Brain microvascular endothelial cell (primary cell): ENCODE measurements around the gene CLNK.
"Not testable (repeated sequence)": the region's sequence is repeated elsewhere in the genome, so short reads cannot be mapped to it uniquely, and the experiment has no call there.

Experiments used
- DNase-seq: peaks from one replicate; pipeline ENCODE4 v3.0.0-alpha.2; 2020
- H3K27ac ChIP-seq: fragments of 250-450 bp; sonication (Bioruptor Pico); 2 replicates; pipeline ENCODE4 v1.5.1; 2020; ENCODE audit warnings: mild to moderate bottlenecking, moderate library complexity
- H3K27me3 ChIP-seq: fragments of 250-450 bp; sonication (Bioruptor Pico); replicated peaks from 2 replicates; pipeline ENCODE4 v1.5.1; 2020; ENCODE audit warnings: mild to moderate bottlenecking
- H3K36me3 ChIP-seq: fragments of 250-450 bp; sonication (Bioruptor Pico); replicated peaks from 2 replicates; pipeline ENCODE4 v1.5.1; 2020; ENCODE audit warnings: mild to moderate bottlenecking
- H3K4me3 ChIP-seq: 2 replicates; pipeline ENCODE4 v1.5.1; 2011; ENCODE audit warnings: low read depth, mild to moderate bottlenecking, control low read depth, low read length, moderate library complexity
- in situ Hi-C: cut with HindIII; loops from 2 replicates; pipeline ENCODE4 v1.10.0; 2017; ENCODE audit warnings: low sequenced_read_pairs, low pct_ligation_motif_present
- TF ChIP-seq, protein P1 (sequence below): IDR thresholded peaks from 2 replicates; pipeline ENCODE4 v1.5.1; 2011; ENCODE audit warnings: low read depth, mild to moderate bottlenecking, moderate library complexity, low read length, control low read depth, inconsistent platforms; ENCODE audit errors: missing control alignments

Gene CLNK

GRCh38 chr4:10623862-10624261 is 60.7 kb downstream of the CLNK start:
- in situ Hi-C loops = no loop called here
- no peaks in the 10 kb centered on the region for H3K27me3 ChIP-seq
- H3K4me3 ChIP-seq = no peak overlapping the region
- DNase-seq = no peak
- no peaks in the 10 kb centered on the region for H3K36me3 ChIP-seq
- TF ChIP-seq, protein P1, sequence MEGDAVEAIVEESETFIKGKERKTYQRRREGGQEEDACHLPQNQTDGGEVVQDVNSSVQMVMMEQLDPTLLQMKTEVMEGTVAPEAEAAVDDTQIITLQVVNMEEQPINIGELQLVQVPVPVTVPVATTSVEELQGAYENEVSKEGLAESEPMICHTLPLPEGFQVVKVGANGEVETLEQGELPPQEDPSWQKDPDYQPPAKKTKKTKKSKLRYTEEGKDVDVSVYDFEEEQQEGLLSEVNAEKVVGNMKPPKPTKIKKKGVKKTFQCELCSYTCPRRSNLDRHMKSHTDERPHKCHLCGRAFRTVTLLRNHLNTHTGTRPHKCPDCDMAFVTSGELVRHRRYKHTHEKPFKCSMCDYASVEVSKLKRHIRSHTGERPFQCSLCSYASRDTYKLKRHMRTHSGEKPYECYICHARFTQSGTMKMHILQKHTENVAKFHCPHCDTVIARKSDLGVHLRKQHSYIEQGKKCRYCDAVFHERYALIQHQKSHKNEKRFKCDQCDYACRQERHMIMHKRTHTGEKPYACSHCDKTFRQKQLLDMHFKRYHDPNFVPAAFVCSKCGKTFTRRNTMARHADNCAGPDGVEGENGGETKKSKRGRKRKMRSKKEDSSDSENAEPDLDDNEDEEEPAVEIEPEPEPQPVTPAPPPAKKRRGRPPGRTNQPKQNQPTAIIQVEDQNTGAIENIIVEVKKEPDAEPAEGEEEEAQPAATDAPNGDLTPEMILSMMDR = no peak
- H3K27ac ChIP-seq = no peak overlapping the region

GRCh38 chr4:10623241-10623640 is 61.3 kb downstream of the CLNK start:
- H3K27me3 ChIP-seq = no peaks in the 10 kb centered on the region
- H3K36me3 ChIP-seq = no peaks in the 10 kb centered on the region
- TF ChIP-seq, protein P1 = no peak
- no peak overlapping the region for H3K27ac ChIP-seq
- no peak overlapping the region for H3K4me3 ChIP-seq
- DNase-seq = peak; percentile 52
- in situ Hi-C loops = no loop called here

DNA sequence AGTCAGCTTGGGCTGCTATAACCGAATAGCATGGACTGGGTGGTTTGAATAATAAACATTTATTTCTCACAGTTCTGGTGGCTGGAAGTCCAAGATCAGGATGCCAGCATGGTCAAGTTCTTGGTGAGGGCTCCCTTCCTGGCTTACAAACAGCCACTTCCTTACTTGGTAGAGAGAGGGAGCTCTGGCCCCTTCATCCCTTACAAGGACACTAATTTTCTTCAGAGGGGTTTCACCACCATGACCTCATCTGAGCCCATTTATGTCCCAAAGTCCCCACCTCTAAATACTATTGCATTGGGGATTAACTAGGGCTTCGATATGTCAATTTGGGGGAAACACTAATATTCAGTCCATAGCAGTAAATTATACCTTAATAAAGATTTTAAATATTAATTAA is 61.8 kb downstream of the CLNK start:
- in situ Hi-C loops = no loop called here
- no peak for DNase-seq
- no peaks in the 10 kb centered on the region for H3K36me3 ChIP-seq
- H3K27me3 ChIP-seq = no peaks in the 10 kb centered on the region
- no peak overlapping the region for H3K4me3 ChIP-seq
- TF ChIP-seq, protein P1 = peak; percentile 63
- no peak overlapping the region for H3K27ac ChIP-seq

DNA sequence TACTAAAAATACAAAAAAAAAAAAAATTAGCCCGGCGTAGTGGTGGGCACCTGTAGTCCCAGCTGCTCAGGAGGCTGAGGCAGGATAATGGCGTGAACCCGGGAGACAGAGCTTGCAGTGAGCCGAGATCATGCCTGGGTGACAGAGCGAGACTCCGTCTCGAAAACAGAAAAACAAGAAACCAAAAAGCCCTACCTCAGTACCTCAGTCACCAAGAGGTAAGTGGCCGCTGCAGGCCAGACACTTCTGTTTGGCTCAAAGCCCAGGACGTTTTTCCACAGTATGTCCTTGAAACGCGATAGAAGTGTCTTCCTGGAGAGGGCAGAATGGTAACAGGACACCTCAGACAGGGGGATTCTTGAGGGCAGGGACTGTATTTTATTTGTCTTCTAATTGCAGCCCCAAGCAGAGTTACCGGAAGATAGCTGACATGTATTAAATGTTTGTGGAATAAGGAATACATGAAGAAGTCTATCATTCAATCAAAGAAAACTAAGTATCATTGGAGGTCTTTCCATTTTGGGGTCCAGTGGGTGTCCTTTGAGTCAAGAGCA is 63.6 kb downstream of the CLNK start:
- H3K27me3 ChIP-seq = no peaks in the 10 kb centered on the region
- no peaks in the 10 kb centered on the region for H3K36me3 ChIP-seq
- no peak for DNase-seq
- H3K4me3 ChIP-seq = no peak overlapping the region
- in situ Hi-C loops = no loop called here
- TF ChIP-seq, protein P1 = no peak
- H3K27ac ChIP-seq = no peak overlapping the region

DNA sequence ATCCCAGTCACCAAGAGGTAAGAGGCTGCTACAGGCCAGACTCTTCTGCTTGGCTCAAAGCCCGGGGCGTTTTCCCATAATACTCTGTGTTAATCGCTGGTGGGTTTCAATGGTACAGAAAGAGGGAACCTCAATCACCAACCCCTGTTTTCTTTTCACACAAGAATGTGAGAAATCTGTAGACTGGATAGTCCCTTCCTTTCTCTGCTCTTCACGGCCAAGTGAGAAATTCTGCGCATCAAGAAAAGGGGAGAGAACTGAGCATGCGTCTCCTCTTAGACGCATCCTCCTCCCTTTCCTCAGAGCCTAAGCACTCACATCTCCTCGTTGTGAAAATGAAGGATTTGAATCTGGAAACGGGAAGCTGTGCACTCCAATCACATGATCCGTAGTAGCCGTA is 64.7 kb downstream of the CLNK start:
- Histone ChIP-seq H3K27ac (no peak overlapping the region), H3K4me3 (no peak overlapping the region), H3K27me3 (no peaks in the 10 kb centered on the region), H3K36me3 (no peaks in the 10 kb centered on the region)
- DNase-seq = no peak
- TF ChIP-seq, protein P1 = no peak
- in situ Hi-C loops = no loop called here

GRCh38 chr4:10619220-10619619 is 65.3 kb downstream of the CLNK start:
- in situ Hi-C loops = no loop called here
- TF ChIP-seq, protein P1 = no peak

DNA sequence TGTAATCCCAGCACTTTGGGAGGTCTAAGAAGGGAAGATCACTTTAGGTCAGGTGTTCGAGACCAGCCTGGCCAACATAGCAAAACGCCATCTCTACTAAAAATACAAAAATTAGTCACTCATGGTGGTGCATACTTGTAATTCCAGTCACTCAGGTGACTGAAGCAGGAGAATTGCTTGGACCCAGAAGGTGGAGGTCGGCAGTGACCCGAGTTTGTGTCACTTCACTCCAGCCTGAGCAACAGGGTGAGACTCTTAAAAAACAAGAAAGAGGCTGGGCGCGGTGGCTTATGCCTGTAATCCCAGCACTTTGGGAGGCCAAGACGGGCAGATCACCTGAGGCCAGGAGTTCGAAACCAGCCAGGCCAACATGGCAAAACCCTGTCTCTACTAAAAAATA is 69.6 kb downstream of the CLNK start:
- in situ Hi-C loops, H3K27me3 ChIP-seq, DNase-seq, H3K36me3 ChIP-seq, H3K27ac ChIP-seq, H3K4me3 ChIP-seq: not testable (repeated sequence)

More at GRCh38 chr4:10619220-10619619, 65.3 kb downstream of the CLNK start:
- no peaks in the 10 kb centered on the region for H3K27me3 ChIP-seq
- no peak overlapping the region for H3K27ac ChIP-seq
- H3K36me3 ChIP-seq = no peaks in the 10 kb centered on the region
- no peak overlapping the region for H3K4me3 ChIP-seq
- peak; percentile 39 for DNase-seq
